B cell (primary cell): ENCODE measurements around the gene THAP4. TPM values are rescaled to one million over a fixed set of nuclear protein-coding genes. Genes with fewer than 3 reads are reported as not detected.
A peak's percentile ranks its signal among the peaks of the same experiment; 100 is the strongest.

ENCODE experiments used
- ATAC-seq: fragments of 200-7000 bp; cut with Tn5 transposase; one replicate; pipeline ENCODE4 v1.10.0; 2021; ENCODE audit warnings: low read depth, mild to moderate bottlenecking, moderate number of reproducible peaks, moderate library complexity
- CTCF ChIA-PET: fragments of 350-600 bp; sonication (Branson Sonifier 250); formaldehyde crosslinking; loops from one replicate; lab custom pipeline; 2021; ENCODE audit warnings: antibody characterized with exemption, inconsistent platforms; lab: Charles Lee
- POLR2A ChIA-PET: fragments of 350-600 bp; sonication (Branson Sonifier 250); formaldehyde crosslinking; loops from one replicate; lab custom pipeline; 2021; ENCODE audit warnings: antibody characterized with exemption; lab: Charles Lee
- DNase-seq: peaks from one replicate; pipeline ENCODE4 v3.0.0; 2013
- H2AFZ ChIP-seq: 2 replicates; pipeline ENCODE4 v1.6.1; 2012; ENCODE audit warnings: mild to moderate bottlenecking, low read depth, low read length; ENCODE audit not compliant: insufficient read depth, poor library complexity, severe bottlenecking
- H3K27ac ChIP-seq, 2 donors: 1 replicate in 1 of 2; 2 replicates in 1 of 2; pipeline ENCODE4 v1.5.1; 2012 to 2013; ENCODE audit warnings: low read length in 2 of 2, mild to moderate bottlenecking in 2 of 2, moderate library complexity in 1 of 2
- H3K27me3 ChIP-seq, 4 experiments: fragments of 200-600 bp in 1 of 4; sonication (generic) in 1 of 4; replicated peaks in 1 of 4; 1 replicate in 2 of 4; 2 replicates in 2 of 4; pipeline versions ENCODE4 v1.6.1 to v1.7.0; 2013 to 2016; ENCODE audit warnings: low read length in 3 of 4, mild to moderate bottlenecking in 2 of 4, mixed read lengths in 1 of 4, moderate library complexity in 1 of 4; ENCODE audit not compliant: insufficient read depth in 4 of 4, control insufficient read depth in 3 of 4; ENCODE audit errors: control extremely low read depth in 1 of 4
- H3K36me3 ChIP-seq, 2 experiments: replicated peaks in 1 of 2; 1 replicate in 1 of 2; 2 replicates in 1 of 2; pipeline versions ENCODE4 v1.6.1 to v1.7.1; 2013; ENCODE audit warnings: low read length in 1 of 2; ENCODE audit not compliant: insufficient read depth in 2 of 2, control insufficient read depth in 1 of 2; ENCODE audit errors: control extremely low read depth in 1 of 2, extremely low read depth in 1 of 2
- H3K4me1 ChIP-seq, 2 donors: fragments of 200-600 bp in 1 of 2; sonication (generic) in 1 of 2; 1 replicate in 1 of 2; 2 replicates in 1 of 2; pipeline versions ENCODE4 v1.5.1 to v1.6.1; 2013 to 2017; ENCODE audit warnings: low read length in 2 of 2; ENCODE audit not compliant: control insufficient read depth in 2 of 2, insufficient read depth in 2 of 2
- H3K4me2 ChIP-seq: replicated peaks from 2 replicates; pipeline ENCODE3; 2012; ENCODE audit warnings: mild to moderate bottlenecking, low read depth, low read length; ENCODE audit not compliant: poor library complexity, severe bottlenecking
- H3K4me3 ChIP-seq, 5 experiments: fragments of 200-600 bp in 1 of 5; sonication (generic) in 1 of 5; 1 replicate in 3 of 5; 2 replicates in 2 of 5; pipeline versions ENCODE4 v1.5.1 to v1.7.0; 2011 to 2016; ENCODE audit warnings: low read length in 4 of 5, mild to moderate bottlenecking in 4 of 5, low read depth in 2 of 5, control low read depth in 1 of 5, moderate library complexity in 1 of 5; ENCODE audit not compliant: insufficient read depth in 1 of 5; ENCODE audit errors: control extremely low read depth in 1 of 5, extremely low read depth in 1 of 5
- H3K79me2 ChIP-seq: fragments of 200-600 bp; sonication (generic); one replicate; pipeline ENCODE4 v1.6.0; 2016; ENCODE audit warnings: low read length; ENCODE audit not compliant: control insufficient read depth, insufficient read depth
- H3K9ac ChIP-seq: fragments of 200-600 bp; sonication (generic); 2 replicates; pipeline ENCODE4 v1.6.1; 2017; ENCODE audit warnings: mild to moderate bottlenecking, low read length, moderate library complexity
- H3K9me3 ChIP-seq, 3 donors: one replicate each; pipeline versions ENCODE4 v1.6.1 to v1.7.1; 2013; ENCODE audit warnings: low read length in 2 of 3; ENCODE audit not compliant: control insufficient read depth in 2 of 3, insufficient read depth in 1 of 3; ENCODE audit errors: control extremely low read depth in 1 of 3
- H4K20me1 ChIP-seq: 2 replicates; pipeline ENCODE4 v1.6.0; 2012; ENCODE audit warnings: mild to moderate bottlenecking, low read length; ENCODE audit not compliant: insufficient read depth, control insufficient read depth, poor library complexity, severe bottlenecking
- H3K27ac Mint-ChIP-seq: one replicate; pipeline ENCODE4 v1.8.0; 2021; ENCODE audit warnings: mixed read lengths
- H3K27me3 Mint-ChIP-seq: one replicate; pipeline ENCODE4 v1.8.0; 2021; ENCODE audit warnings: mixed read lengths
- H3K4me1 Mint-ChIP-seq: one replicate; pipeline ENCODE4 v1.8.0; 2021; ENCODE audit warnings: mixed read lengths
- H3K4me3 Mint-ChIP-seq: one replicate; pipeline ENCODE4 v1.8.0; 2021; ENCODE audit warnings: mixed read lengths
- H3K9me3 Mint-ChIP-seq: one replicate; pipeline ENCODE4 v1.8.0; 2022; ENCODE audit warnings: mixed read lengths; ENCODE audit not compliant: insufficient read depth
- EZH2 ChIP-seq: IDR thresholded peaks from 2 replicates; pipeline ENCODE4 v1.6.1; 2012; ENCODE audit warnings: borderline replicate concordance, low read depth, mild to moderate bottlenecking, moderate library complexity, low read length; ENCODE audit not compliant: insufficient read depth, poor library complexity, severe bottlenecking
- WGBS: methylation state at CpG from one replicate; pipeline ENCODE4 v1.1.5; 2013; ENCODE audit warnings: missing lambda C conversion rate; ENCODE audit not compliant: insufficient coverage; 5-methylcytosine and 5-hydroxymethylcytosine counted together
- intact Hi-C: fragments of 100-400 bp; cut with micrococcal nuclease; formaldehyde crosslinking; loops from one replicate; pipeline ENCODE4 v1.10.0; 2022
- polyA plus RNA-seq: library from polyadenylated mRNA; depleted of rRNA; stranded (reverse); fragments of >200 nt; gene quantifications from 2 replicates; pipeline ENCODE4 v1.2.3, GENCODE V29; 2012
- total RNA-seq, 2 donors: library from RNA; stranded (reverse); fragments of 120-200 nt in 1 of 2; gene quantifications; 1 replicate in 1 of 2; 2 replicates in 1 of 2; pipeline versions ENCODE4 v1.2.3 to v1.2.4, GENCODE V29; 2013 to 2022
- TF ChIP-seq, protein P1 (sequence below): fragments of 200-600 bp; IDR thresholded peaks from one replicate; pipeline ENCODE4 v1.8.0; 2022; ENCODE audit warnings: antibody characterized with exemption, mild to moderate bottlenecking

The THAP4 gene
- total and polyA plus RNA-seq, 2 donors (not counting 1 experiment from before 2014, with no cell fraction given): 26.5 to 41.0 TPM

DNA sequence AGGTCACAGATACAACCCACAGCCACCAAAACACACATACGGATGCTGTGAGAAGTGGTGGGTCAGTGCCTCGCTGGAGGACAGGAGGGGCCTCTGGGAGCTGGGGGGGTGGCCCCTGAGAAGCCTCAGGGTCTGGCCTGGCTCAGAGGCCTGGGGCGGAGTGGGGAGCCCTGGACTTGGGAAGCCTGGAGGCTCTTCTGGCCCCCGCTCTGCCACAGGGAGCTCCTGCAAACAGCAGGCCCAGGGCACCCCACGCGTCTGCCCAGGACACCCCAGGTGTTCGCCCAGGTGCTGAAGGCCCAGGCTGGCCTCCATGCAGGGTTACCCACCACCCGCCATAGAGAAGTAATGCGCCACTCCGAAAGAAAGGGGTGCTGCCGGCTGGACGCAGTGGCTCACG is 25.9 kb downstream of the THAP4 start:
- WGBS: 98% methylated on average over 8 of the region's 13 CpGs
- Histone ChIP-seq H3K4me3 (no peak overlapping the region), H3K9ac (no peak overlapping the region), H3K4me2 (peak overlapping the region; percentile 99), H3K27me3 (no peaks in the 10 kb centered on the region), H3K9me3 (no peaks in the 10 kb centered on the region), H3K36me3 (no peaks in the 10 kb centered on the region), H2AFZ (no peak overlapping the region), H3K4me1 (peaks cover 8 to 16% of the 10 kb centered on the region in 2 donors), H3K27ac (no peak overlapping the region), H4K20me1 (peaks cover 21% of the 10 kb centered on the region), H3K79me2 (peaks cover 46% of the 10 kb centered on the region)
- DNase-seq: no peak
- TF ChIP-seq, protein P1, sequence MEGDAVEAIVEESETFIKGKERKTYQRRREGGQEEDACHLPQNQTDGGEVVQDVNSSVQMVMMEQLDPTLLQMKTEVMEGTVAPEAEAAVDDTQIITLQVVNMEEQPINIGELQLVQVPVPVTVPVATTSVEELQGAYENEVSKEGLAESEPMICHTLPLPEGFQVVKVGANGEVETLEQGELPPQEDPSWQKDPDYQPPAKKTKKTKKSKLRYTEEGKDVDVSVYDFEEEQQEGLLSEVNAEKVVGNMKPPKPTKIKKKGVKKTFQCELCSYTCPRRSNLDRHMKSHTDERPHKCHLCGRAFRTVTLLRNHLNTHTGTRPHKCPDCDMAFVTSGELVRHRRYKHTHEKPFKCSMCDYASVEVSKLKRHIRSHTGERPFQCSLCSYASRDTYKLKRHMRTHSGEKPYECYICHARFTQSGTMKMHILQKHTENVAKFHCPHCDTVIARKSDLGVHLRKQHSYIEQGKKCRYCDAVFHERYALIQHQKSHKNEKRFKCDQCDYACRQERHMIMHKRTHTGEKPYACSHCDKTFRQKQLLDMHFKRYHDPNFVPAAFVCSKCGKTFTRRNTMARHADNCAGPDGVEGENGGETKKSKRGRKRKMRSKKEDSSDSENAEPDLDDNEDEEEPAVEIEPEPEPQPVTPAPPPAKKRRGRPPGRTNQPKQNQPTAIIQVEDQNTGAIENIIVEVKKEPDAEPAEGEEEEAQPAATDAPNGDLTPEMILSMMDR: no peak
- TF ChIP-seq EZH2: no peak
- no peak overlapping the region for H3K27ac Mint-ChIP-seq
- CTCF ChIA-PET: interaction anchor here (0.7 kb wide), 1 partner anchor 27 kb away, joined by 5 read pairs; no protein-coding TSS in a partner anchor
- H3K4me1 Mint-ChIP-seq: peaks cover 23% of the 10 kb centered on the region
- no peaks in the 10 kb centered on the region for H3K9me3 Mint-ChIP-seq
- H3K27me3 Mint-ChIP-seq: no peaks in the 10 kb centered on the region
- POLR2A ChIA-PET: interaction anchor here (0.7 kb wide), 1 partner anchor 31 kb away, joined by 7 read pairs; no protein-coding TSS in a partner anchor
- intact Hi-C loops: no loop called here
- no peak for ATAC-seq
- H3K4me3 Mint-ChIP-seq: peak overlapping the region; percentile 66
